NCI-H524 treated with DMSO at 0.1 percent for 48 hours (cell line): Measurements from ENCODE around the gene MAGED4B.
"Not testable (repeated sequence)": the region's sequence is repeated elsewhere in the genome, so short reads cannot be mapped to it uniquely, and the experiment has no call there.

Source experiments
- DNase-seq: peaks from one replicate; lab custom pipeline; 2025; lab: John Stamatoyannopoulos, UW

MAGED4B gene, protein sequence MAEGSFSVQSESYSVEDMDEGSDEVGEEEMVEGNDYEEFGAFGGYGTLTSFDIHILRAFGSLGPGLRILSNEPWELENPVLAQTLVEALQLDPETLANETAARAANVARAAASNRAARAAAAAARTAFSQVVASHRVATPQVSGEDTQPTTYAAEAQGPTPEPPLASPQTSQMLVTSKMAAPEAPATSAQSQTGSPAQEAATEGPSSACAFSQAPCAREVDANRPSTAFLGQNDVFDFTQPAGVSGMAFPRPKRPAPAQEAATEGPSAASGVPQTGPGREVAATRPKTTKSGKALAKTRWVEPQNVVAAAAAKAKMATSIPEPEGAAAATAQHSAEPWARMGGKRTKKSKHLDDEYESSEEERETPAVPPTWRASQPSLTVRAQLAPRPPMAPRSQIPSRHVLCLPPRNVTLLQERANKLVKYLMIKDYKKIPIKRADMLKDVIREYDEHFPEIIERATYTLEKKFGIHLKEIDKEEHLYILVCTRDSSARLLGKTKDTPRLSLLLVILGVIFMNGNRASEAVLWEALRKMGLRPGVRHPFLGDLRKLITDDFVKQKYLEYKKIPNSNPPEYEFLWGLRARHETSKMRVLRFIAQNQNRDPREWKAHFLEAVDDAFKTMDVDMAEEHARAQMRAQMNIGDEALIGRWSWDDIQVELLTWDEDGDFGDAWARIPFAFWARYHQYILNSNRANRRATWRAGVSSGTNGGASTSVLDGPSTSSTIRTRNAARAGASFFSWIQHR

GRCh38 chrX:52068666-52069640 is at the start of gene MAGED4B:
TSS of gene MAGED4B (minus strand) at chrX:52069183. CDS start at chrX:52068172, 1,011 bp downstream.
- not testable (repeated sequence) for DNase-seq

GRCh38 chrX:52118262-52118661 is 49.3 kb upstream of the MAGED4B start:
- no peak for DNase-seq

DNA sequence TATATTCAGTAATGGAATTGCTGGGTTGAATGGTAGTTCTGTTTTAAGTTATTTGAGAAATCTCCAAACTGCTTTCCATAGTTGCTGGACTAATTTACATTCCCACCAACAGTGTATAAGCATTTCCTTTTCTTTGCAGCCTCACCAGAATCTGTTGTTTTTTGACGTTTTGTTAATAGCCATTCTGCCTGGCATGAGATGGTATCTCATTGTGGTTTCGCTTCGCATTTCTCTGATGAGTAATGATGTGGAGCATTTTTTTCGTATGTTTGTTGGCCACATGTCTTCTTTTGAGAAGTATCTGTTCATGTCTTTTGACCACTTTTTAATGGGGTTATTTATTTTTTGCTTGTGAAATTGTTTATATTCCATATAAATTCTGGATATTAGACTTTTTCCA is 13.6 kb upstream of the MAGED4B start:
- DNase-seq, result no peak

DNA sequence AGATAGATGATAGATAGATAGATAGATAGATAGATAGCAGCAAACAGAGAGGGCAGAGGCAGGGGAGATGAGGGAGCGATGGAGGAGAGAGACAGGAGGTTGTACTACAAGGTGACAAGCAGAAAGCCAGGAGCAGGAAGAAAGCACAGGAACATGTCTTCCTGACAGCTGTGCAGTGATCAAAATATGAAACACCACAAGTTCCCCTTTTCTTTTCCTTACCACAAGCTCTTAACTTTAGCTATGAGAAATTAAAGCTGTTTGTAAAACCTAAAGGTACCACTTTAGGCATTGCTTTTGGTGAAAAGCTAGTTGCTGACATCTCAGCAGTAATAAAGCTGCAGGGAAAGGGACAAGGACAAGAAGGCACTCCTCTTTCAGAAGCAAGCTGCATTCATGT is 9.1 kb upstream of the MAGED4B start:
- DNase-seq, result no peak

DNA sequence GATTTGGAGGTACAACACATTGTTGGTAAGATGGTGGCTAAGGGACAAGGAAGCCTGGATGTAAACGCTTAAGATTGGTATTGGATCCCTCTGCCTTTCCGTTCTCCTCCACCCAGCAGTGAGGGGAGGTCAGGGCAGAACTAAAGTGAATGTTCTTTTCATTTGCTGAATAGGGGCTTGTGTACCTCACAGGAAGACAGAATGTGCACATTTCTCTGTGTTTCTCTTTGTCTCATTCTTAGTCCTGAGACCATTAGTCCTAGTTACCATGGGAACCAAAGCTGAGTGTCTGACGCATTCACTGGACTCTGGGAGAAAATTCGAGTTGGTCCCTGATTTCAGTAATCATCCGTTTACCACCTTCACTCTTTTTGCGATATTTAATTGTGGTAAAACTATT is 26.7 kb downstream of the MAGED4B start:
- DNase-seq, result not testable (repeated sequence)

DNA sequence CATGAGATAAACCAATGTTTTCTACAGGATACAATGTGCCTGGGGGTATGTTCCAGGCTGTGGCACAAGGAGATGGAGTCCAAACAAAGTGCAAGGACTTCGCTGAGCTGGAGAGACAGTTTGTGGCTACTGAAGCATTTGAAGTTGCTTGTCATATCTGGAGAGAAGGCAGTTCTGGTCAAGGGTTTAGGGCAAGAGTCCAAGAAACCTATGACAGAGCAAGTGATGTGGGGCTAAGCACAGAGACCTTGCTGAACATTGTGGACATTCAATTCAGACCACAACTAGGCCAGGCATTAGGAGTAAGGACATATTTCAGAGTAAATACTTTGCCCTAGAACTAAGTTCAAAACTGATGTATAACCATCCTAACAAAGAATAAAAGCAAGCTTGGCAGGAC is 34.8 kb downstream of the MAGED4B start:
- no peak for DNase-seq

GRCh38 chrX:52031371-52031770 is 37.6 kb downstream of the MAGED4B start:
- no peak for DNase-seq

DNA sequence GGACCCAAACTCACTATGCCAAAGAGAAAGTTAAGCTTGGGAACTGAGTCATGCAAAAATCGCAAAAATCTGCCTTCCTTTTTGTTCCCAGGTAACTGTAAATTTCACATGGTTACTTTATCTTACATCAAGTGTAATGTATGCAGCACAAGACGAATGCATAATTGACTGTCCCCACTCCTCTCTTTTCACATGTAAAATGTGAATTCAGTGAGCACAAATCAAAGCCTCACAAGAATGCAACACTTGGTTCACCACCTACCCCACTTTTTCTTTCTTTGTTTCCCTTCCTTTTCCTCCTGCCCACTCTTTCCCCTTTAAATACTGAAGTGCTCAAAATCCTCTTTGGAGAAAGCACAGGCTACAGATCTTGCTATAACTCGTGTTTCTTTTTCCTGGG is 53.2 kb downstream of the MAGED4B start:
- DNase-seq, result no peak
